Central memory CD8-positive, alpha-beta T cell (primary cell): ENCODE data around the gene AMBN.
"Not testable (repeated sequence)": the region's sequence is repeated elsewhere in the genome, so short reads cannot be mapped to it uniquely, and the experiment has no call there.

Experiments used
- ATAC-seq: fragments of 150-1000 bp; cut with Tn5 transposase; replicated peaks from 2 replicates; pipeline ENCODE4 v1.10.0; 2022; ENCODE audit warnings: mild to moderate bottlenecking, moderate FRiP score, moderate number of reproducible peaks; ENCODE audit not compliant: poor library complexity, severe bottlenecking; ENCODE audit errors: extremely low read depth
- DNase-seq, 2 donors: peaks; one replicate each; pipeline ENCODE4 v3.0.0; 2021; ENCODE audit warnings: low spot score in 2 of 2
- H3K27ac Mint-ChIP-seq: one replicate; pipeline ENCODE4 v1.8.0; 2022; ENCODE audit warnings: low read depth, mild to moderate bottlenecking, moderate library complexity, mixed read lengths
- H3K27me3 Mint-ChIP-seq: one replicate; pipeline ENCODE4 v1.8.0; 2022; ENCODE audit warnings: mixed read lengths
- H3K36me3 Mint-ChIP-seq: one replicate; pipeline ENCODE4 v1.8.0; 2022; ENCODE audit warnings: mild to moderate bottlenecking, moderate library complexity, mixed read lengths; ENCODE audit not compliant: insufficient read depth
- H3K4me1 Mint-ChIP-seq: one replicate; pipeline ENCODE4 v1.8.0; 2022; ENCODE audit warnings: mixed read lengths
- H3K4me3 Mint-ChIP-seq: one replicate; pipeline ENCODE4 v1.8.0; 2022; ENCODE audit warnings: mild to moderate bottlenecking, moderate library complexity, mixed read lengths
- H3K9me3 Mint-ChIP-seq: one replicate; pipeline ENCODE4 v1.8.0; 2022; ENCODE audit warnings: mixed read lengths

AMBN gene

DNA sequence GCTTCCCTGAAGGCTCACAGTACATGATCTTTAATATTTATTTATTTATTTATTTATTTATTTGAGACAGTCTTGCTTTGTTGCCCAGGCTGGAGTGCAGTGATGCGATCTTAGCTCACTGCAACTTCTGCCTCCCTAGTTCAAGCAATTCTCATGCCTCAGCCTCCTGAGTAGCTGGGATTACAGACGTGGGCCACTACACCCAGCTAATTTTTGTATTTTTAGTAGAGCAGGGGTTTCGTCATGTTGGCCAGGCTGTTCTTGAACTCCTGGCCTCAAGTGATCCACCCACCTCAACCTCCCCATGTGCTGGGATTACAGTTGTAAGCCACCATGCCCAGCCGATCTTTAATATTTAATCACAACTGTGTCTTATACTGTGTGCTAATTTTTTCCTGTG, 58.7 kb downstream of the AMBN start:
- not testable (repeated sequence) for DNase-seq, H3K36me3 Mint-ChIP-seq, H3K27me3 Mint-ChIP-seq, H3K27ac Mint-ChIP-seq, H3K4me3 Mint-ChIP-seq, ATAC-seq, H3K9me3 Mint-ChIP-seq, H3K4me1 Mint-ChIP-seq

DNA sequence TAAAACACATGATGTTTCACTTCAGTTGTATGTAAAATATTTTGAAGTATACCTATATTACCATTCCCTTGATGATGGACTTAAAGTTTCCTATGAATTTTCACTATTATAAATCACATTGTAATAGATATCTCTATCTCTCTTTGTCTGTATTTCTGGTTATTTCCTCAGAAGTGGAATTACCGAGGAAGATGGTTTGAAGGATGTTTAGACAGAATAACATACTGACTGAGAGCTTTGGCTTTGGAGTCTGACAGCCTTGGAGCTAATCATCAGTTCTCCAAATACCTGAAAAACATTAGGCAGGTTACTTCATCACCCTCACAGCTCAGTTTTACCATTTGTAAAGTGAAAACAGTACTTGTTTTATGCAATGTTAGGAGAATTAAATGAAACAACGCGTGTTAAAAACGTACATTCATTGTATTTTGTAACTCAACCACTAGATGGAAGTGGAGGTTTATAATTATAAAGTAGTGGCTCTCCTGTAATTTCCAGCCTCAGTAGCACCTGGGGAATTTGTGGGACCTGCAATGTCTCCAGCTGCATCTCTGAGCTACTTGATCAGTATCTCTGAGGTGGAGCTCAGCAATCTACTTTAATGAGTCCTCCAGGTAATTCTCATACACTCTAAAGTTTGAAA, 59.9 kb downstream of the AMBN start:
- no peak for DNase-seq

GRCh38 chr4:70654605-70655011, 62.6 kb downstream of the AMBN start:
- no peak for ATAC-seq
- no peak overlapping the region for H3K27ac Mint-ChIP-seq
- peaks cover 24% of the 10 kb centered on the region for H3K27me3 Mint-ChIP-seq
- DNase-seq: no peak
- H3K4me1 Mint-ChIP-seq: no peaks in the 10 kb centered on the region
- H3K4me3 Mint-ChIP-seq: no peak overlapping the region
- H3K36me3 Mint-ChIP-seq: no peaks in the 10 kb centered on the region
- H3K9me3 Mint-ChIP-seq: no peaks in the 10 kb centered on the region

More for the DNA sequence above, 59.9 kb downstream of the AMBN start:
- Mint-ChIP-seq H3K4me3 (no peak overlapping the region), H3K27me3 (peaks cover 9% of the 10 kb centered on the region), H3K9me3 (no peaks in the 10 kb centered on the region), H3K4me1 (no peaks in the 10 kb centered on the region), H3K27ac (no peak overlapping the region), H3K36me3 (peaks cover 1% of the 10 kb centered on the region)
- no peak for ATAC-seq
